ENCODE results near the gene MYOM3. TPM values are rescaled to one million over a fixed set of nuclear protein-coding genes. Genes with fewer than 3 reads are reported as not detected.

Gene MYOM3
- total RNA-seq, 3 donors from 2014 or later (not counting 1 experiment from before 2014, with no cell fraction given) = 0.08 TPM; not detected in 2

DNA sequence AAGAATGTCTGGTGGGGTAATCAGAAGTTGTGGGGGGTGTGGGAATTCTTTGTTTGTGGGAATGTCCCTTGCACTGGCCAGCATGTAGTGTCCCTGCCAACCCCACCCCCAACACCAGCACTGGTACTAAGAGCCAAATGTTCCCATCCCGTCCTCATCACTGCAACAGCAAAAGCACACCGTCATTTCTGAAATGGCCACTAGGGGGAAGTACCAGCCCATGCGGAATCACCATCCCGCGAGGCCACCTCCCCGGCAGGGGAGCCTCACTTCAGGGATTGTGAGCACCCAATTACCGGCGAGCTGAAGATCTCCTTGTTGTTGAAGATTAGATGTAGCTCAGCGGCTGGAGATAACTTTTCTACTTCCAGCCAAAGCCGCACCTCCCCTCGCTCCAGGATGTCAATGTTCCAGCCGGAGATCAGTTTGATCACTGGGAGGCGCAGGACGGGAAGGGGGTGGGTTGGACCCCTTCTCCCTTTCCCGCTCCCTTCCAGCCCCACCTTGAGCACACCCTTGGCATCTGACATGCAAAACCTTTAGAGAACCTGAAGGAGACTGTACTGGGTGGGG, 41.0 kb downstream of the MYOM3 start:
- no peaks in the 10 kb centered on the region for H3K9me3 Mint-ChIP-seq
- WGBS (ENCODE audit: insufficient coverage) = 30% methylated on average over 14 of the region's 15 CpGs
- Histone ChIP-seq H3K27ac (ENCODE audit: low read length) (no peak overlapping the region), H3K4me3 (ENCODE audit: low read length) (no peak overlapping the region), H3K9me3 (ENCODE audit: control insufficient read depth, insufficient read depth, low read length) (no peaks in the 10 kb centered on the region), H3K27me3 (ENCODE audit: control insufficient read depth, insufficient read depth, low read length) (no peaks in the 10 kb centered on the region), H3K36me3 (ENCODE audit: control insufficient read depth, insufficient read depth, low read length) (no peaks in the 10 kb centered on the region), H3K4me1 (ENCODE audit: control insufficient read depth, insufficient read depth, low read length) (no peaks in the 10 kb centered on the region)
- no peaks in the 10 kb centered on the region for H3K4me1 Mint-ChIP-seq
- intact Hi-C loops (cut with micrococcal nuclease) = no loop called here
- H3K36me3 Mint-ChIP-seq = no peaks in the 10 kb centered on the region
- no peak overlapping the region for H3K4me3 Mint-ChIP-seq
- TF ChIP-seq, protein P1, sequence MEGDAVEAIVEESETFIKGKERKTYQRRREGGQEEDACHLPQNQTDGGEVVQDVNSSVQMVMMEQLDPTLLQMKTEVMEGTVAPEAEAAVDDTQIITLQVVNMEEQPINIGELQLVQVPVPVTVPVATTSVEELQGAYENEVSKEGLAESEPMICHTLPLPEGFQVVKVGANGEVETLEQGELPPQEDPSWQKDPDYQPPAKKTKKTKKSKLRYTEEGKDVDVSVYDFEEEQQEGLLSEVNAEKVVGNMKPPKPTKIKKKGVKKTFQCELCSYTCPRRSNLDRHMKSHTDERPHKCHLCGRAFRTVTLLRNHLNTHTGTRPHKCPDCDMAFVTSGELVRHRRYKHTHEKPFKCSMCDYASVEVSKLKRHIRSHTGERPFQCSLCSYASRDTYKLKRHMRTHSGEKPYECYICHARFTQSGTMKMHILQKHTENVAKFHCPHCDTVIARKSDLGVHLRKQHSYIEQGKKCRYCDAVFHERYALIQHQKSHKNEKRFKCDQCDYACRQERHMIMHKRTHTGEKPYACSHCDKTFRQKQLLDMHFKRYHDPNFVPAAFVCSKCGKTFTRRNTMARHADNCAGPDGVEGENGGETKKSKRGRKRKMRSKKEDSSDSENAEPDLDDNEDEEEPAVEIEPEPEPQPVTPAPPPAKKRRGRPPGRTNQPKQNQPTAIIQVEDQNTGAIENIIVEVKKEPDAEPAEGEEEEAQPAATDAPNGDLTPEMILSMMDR (IDR thresholded peaks at IDR 0.05) = peak; percentile 83
- peak; percentile 72 to 93 (median 89) for ATAC-seq
- DNase-seq = peak; percentile 48 to 84
- H3K27ac Mint-ChIP-seq = no peak overlapping the region
- H3K27me3 Mint-ChIP-seq (ENCODE audit: low read depth in 2 of 2) = no peaks in the 10 kb centered on the region

DNA sequence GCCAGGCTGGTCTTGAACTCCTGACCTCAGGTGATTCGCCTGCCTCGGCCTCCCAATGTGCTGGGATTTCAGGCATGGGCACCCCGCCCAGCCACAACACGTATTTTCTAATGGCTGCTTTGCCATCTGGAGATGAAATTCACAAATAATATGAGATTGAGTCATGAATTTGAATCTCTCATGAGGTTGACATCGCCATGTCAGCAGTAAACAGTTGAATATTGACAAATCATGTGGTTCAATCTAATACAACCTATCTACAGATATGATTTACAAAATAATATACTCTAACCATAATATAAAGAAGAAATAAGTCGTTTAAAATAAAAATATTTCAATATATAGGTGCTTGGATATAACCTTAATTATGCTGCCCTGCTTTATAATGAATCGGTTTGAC, 42.1 kb downstream of the MYOM3 start:
- 96% methylated on average over 4 of the region's 7 CpGs for WGBS (ENCODE audit: insufficient coverage)
- Histone ChIP-seq H3K36me3 (ENCODE audit: control insufficient read depth, insufficient read depth, low read length) (no peaks in the 10 kb centered on the region), H3K4me3 (ENCODE audit: low read length) (no peak overlapping the region), H3K27me3 (ENCODE audit: control insufficient read depth, insufficient read depth, low read length) (no peaks in the 10 kb centered on the region), H3K27ac (ENCODE audit: low read length) (no peak overlapping the region), H3K4me1 (ENCODE audit: control insufficient read depth, insufficient read depth, low read length) (no peaks in the 10 kb centered on the region), H3K9me3 (ENCODE audit: control insufficient read depth, insufficient read depth, low read length) (no peaks in the 10 kb centered on the region)
- Mint-ChIP-seq H3K4me1 (no peaks in the 10 kb centered on the region), H3K36me3 (no peaks in the 10 kb centered on the region), H3K27me3 (ENCODE audit: low read depth in 2 of 2) (no peaks in the 10 kb centered on the region), H3K9me3 (no peaks in the 10 kb centered on the region), H3K4me3 (no peak overlapping the region), H3K27ac (no peak overlapping the region)
- DNase-seq (no peak), ATAC-seq (no peak)
- intact Hi-C loops (cut with micrococcal nuclease) = no loop called here
- TF ChIP-seq, protein P1 (IDR thresholded peaks at IDR 0.05) = no peak

DNA sequence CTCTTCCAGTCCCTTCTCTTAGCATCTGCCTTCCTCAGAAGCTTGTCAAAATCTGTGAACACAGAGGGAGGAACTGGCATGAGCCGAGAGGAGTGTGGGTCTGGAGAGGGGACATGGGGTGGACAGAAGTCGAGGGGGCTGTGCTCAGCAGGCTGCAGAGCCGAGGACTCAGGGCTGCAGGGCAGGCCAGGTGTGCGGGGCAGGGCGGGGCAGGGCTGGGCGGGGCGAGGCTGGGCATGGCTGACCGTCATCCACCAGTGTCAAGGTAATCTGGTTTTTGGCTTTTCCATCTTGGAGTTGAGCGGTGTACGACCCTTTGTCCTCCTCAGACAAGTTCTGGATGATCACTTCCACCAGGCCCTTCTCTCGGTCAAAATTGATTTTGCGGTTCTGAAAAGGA, 44.0 kb downstream of the MYOM3 start:
- no peaks in the 10 kb centered on the region for H3K9me3 ChIP-seq (ENCODE audit: control insufficient read depth, insufficient read depth, low read length)
- DNase-seq (no peak), ATAC-seq (no peak)
- Mint-ChIP-seq H3K4me1 (no peaks in the 10 kb centered on the region), H3K27ac (no peak overlapping the region), H3K4me3 (no peak overlapping the region), H3K9me3 (no peaks in the 10 kb centered on the region), H3K27me3 (ENCODE audit: low read depth in 2 of 2) (no peaks in the 10 kb centered on the region), H3K36me3 (no peaks in the 10 kb centered on the region)
- 90% methylated on average over 12 of the region's 12 CpGs for WGBS (ENCODE audit: insufficient coverage)
- no peaks in the 10 kb centered on the region for H3K36me3 ChIP-seq (ENCODE audit: control insufficient read depth, insufficient read depth, low read length)
- H3K4me1 ChIP-seq (ENCODE audit: control insufficient read depth, insufficient read depth, low read length) = no peaks in the 10 kb centered on the region
- H3K27ac ChIP-seq (ENCODE audit: low read length) = no peak overlapping the region
- intact Hi-C loops (cut with micrococcal nuclease) = no loop called here
- no peak overlapping the region for H3K4me3 ChIP-seq (ENCODE audit: low read length)
- H3K27me3 ChIP-seq (ENCODE audit: control insufficient read depth, insufficient read depth, low read length) = no peaks in the 10 kb centered on the region
- TF ChIP-seq, protein P1 (IDR thresholded peaks at IDR 0.05) = no peak

DNA sequence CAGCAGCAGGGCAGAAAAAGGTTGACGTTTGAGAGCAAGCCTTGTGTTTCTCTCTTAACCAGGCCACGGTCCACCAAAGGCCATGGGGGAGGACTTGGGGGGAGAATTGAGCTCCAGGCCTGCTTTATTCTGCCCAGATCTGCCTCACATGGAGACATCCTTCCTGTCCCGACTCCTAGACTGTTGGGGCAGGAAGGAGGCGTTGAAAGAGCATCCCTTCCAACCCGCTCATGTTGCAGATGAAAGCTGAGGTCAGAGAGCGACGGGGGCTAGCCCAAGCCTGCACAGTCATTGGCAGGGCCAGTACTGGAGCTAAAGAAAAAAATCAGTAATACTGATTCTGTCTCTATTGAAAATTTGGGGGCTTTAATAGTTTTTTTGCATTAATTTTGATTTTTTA, 46.6 kb downstream of the MYOM3 start:
- H3K36me3 Mint-ChIP-seq = no peaks in the 10 kb centered on the region
- Histone ChIP-seq H3K27ac (ENCODE audit: low read length) (no peak overlapping the region), H3K4me1 (ENCODE audit: control insufficient read depth, insufficient read depth, low read length) (no peaks in the 10 kb centered on the region), H3K36me3 (ENCODE audit: control insufficient read depth, insufficient read depth, low read length) (no peaks in the 10 kb centered on the region), H3K9me3 (ENCODE audit: control insufficient read depth, insufficient read depth, low read length) (peaks cover 5% of the 10 kb centered on the region), H3K27me3 (ENCODE audit: control insufficient read depth, insufficient read depth, low read length) (no peaks in the 10 kb centered on the region), H3K4me3 (ENCODE audit: low read length) (no peak overlapping the region)
- no peak for DNase-seq
- H3K27me3 Mint-ChIP-seq (ENCODE audit: low read depth in 2 of 2) = peaks cover 0 to 6% of the 10 kb centered on the region in 2 donors
- H3K4me1 Mint-ChIP-seq = no peaks in the 10 kb centered on the region
- 72% methylated on average over 7 of the region's 7 CpGs for WGBS (ENCODE audit: insufficient coverage)
- H3K4me3 Mint-ChIP-seq = no peak overlapping the region
- no peak for ATAC-seq
- H3K27ac Mint-ChIP-seq = no peak overlapping the region
- intact Hi-C loops (cut with micrococcal nuclease) = no loop called here
- TF ChIP-seq, protein P1 (IDR thresholded peaks at IDR 0.05) = no peak
- H3K9me3 Mint-ChIP-seq = no peaks in the 10 kb centered on the region
